HG02798 (cell line): Measurements from ENCODE around the gene LAIR2.
"Not testable (repeated sequence)": the region's sequence is repeated elsewhere in the genome, so short reads cannot be mapped to it uniquely, and the experiment has no call there.

Experiments used
- ATAC-seq: cut with Tn5 transposase; IDR thresholded peaks from one replicate; pipeline ENCODE4 v1.9.1; 2021; ENCODE audit warnings: mild to moderate bottlenecking; ENCODE audit not compliant: unreplicated experiment, poor library complexity

The LAIR2 gene

DNA sequence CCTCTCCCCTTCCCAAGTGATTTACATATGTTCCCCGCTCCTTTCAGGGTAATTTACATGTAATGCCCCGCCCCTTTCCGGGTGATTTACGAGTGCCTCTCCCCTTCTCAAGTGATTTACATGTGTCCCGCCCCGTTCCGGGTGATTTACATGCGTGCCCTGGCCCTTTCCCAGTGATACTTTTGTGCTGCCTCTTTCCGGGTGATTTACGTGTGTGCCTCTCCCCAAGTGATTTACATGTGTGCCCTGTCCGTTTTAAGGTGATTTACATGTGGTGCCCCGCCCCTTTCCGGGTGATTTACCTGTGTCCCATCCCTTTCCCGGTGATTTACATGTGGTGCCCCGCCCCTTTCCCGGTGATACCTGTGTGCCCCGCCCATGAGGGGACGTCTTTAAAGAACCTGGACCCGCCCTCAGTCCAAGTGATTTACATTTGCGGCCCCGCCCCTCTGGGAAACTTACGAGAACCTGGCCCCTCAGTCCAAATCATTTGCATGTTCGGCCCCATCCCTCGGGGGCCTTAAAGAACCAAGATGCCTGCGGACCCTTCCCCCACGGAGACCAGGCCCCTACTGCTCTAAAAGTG lies 38.5 kb upstream of the LAIR2 start:
- peak; percentile 54 for ATAC-seq

DNA sequence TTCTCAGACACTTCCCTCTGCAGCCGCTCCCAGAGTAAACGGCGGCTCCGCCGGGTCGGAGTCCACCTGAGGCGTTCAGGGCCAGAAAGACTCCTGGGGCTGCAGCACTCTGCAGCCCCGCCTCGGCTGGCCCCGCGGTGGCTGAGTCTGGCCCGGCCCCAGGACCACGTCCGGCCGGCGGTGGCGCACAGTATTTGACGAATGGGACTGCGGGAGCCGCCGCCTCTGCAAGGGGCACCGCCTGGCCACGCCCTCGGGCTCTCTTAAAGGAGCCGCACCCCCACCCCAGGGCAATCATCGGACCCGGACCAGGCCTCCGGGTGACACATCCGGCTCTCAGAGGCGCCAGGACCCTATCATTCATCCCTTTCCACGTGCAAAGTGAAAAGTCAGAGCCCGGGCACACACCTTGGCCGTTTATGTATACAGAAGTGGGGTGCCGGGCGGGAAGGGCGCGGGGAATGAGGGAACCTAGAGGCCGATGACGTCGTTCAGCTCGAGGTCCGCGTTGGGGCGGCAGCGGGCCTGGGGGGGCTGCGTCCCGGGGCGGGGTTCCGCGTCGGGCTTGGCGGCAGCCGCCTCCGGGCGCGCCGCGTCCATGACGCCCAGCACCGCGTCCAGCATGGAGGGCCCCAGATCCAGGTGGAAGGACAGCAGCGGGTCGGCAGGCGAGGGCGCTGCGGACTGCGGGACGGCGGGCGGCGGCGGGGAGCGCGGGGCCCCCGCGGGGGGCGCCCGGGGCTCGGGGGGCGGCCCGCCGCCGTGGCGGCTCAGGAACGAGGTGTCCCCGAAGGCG lies 37.8 kb upstream of the LAIR2 start:
- ATAC-seq, result peak; percentile 49

DNA sequence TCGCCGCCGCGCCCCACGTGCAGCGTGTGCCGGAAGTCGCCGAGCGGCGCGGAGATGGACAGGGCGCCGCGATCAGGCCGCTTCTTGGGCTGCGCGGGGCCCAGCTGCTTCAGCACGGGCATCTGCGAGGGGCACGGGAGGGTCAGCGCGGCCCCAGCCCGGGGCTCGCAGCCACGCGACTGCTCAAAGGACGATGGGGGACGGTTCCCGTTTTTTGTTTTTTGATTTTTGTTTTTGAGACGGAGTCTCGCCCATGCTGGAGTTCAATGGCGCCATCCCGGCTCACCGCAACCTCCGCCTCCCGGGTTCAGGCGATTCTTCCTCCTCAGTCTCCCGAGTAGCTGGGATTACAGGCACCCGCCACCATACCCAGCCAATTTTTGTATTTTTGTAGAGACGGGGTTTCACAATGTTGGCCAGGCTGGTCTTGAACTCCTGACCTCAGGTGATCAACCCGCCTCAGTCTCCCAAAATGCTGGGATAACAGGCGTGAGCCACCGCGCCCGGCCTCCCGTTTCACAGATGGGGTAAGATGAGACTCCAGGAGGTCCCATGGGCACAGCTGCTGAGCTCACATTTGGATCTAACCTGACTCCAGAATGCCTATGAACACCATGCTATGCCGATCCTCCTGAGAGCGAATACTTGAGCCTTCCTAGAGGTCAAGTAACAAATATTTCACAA lies 37.1 kb upstream of the LAIR2 start:
- ATAC-seq, result no peak

DNA sequence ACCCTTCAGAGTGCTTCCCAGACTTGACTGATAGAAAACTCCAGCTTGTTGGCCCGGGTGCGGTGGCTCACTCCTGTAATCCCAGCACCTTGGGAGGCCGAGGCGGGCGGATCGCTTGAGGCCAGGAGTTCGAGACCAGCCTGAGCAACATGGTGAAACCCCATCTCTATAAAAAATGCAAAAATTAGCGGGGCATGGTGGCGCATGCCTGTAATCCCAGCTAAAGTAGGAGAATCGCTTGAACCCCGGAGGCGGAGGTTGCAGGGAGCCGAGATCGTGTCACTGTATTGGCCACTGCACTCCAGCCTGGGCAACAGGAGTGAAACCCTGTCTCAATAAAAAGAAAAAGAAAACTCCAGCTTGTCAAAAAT lies 36.5 kb upstream of the LAIR2 start:
- not testable (repeated sequence) for ATAC-seq

DNA sequence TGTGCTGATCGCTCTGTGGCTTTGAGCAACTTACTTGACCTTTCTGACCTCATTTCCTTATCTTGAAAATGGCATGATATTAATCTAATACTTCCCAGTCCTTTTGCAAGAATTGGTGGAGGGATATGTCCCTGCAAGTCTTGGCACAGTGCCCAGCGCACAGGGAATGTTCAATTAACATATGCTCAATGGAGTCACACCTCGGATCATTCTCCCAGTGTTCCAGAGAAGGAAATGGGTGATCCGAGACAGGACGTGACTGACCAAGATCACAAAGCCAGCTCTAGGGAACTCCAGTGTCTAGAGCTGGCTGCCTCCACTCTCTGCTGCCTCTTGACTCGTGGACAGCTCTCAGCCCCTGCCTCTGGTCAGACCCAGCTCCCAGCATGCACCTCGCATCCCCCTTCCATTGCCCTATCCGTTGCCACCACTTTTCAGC lies 33.1 kb upstream of the LAIR2 start:
- no peak for ATAC-seq

DNA sequence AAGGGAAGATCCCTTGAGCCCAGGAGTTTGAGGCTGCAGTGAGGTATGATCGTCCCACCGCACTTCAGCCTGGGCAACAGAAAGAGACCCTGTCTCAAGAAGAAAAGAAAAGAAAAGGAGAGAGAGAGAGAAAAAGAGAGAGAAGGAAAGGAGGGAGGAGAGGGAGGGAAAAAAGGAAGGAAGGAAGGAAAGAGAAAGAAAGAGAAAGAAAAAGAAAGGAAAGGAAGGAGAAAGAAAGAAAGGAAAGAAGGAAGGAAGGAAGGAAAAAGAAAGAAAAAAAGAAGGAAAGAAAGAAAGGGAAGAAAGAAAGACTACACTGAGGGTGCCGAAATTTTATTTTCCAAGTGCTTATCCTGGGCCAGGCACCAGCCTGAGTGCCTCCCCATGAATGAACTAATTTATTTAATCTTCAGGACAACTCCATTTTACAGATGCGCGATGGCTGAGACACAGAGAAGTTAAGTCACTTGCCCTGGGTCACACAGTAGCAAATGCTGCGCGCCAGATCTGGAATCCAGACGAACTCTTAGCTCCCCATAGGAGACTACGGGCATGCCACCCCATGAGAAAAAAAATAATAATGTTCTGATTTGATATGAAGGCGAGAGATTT lies 32.2 kb upstream of the LAIR2 start:
- no peak for ATAC-seq

DNA sequence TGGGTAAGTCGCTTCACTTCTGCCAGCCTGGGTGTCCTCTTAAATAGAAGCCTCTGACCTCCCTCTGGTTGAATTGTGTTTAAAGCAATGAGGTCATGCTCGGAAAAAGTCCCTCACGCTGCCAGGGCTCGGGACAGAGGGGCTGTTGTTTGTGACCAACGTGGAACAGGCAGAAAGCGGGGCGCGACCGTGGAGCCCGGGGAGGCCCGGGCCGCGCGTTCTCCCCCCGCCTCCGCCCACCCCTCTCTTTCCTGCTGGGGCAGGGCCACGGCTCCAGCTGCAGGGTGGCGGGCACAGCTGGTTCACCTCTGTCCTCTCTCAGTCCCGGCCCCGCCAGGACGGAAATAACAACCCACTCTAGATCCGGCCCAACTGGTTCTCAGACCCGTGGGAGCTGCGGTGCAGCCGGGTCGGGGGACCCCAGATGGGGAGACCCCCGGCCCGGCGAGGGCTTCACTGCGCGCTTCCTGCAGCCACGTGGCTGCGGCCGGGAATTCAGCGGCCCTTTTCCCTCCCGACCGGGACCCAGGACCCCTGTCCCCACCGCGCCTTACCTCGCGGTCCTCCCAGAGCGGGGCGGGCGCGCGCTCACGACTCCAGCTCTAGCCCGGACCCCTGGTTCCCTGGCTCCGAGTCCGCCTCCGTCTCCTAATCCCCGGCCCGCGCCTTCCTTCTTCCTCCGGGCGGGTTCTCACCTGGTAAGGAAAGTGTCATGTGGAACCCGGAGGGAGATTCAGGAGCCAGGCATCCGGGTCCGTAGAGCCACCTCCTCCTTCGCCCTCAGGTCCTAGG lies 31.4 kb upstream of the LAIR2 start:
- no peak for ATAC-seq

DNA sequence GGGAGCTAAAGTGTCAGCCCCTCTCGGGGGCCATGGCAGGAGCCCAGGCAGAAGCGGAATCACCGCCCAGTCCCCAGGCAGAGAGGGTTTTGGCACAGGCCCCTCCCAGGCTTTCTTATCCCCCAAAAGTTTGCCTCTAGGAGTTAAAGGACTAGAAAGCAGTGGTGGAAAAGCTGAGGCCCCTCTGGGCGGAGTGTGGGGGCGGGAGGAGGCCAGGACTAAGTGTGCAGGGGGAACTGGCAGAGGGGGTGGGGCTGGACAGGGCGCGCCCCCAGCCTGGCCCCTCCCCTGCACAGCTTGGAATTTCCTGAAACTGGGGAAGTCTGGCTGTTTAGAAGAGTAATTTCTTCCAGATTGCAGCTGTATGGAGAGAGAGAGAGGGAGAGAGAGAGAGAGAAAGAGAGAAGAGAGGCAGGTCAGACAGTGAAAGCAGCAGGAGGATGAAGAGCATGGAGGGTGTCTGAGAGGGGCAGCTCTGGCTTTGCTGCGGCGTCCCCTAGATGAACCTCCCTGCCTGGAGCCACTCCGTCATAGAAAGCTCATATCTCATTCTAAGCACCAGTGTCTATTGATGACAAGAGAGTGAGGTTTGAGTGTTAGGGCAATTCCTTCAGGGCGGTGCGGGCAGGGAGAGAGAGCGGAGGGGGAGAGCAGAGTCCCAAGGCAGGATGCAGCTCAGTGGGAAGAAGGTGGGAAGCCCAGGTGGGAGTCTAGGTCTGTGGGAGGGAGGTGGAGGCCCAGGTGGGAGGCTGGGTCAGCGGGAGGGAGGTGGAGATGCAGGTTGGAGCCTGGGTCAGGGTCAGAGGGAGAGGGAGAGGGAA lies 29.4 kb upstream of the LAIR2 start, which contains the start of gene CDC42EP5:
TSS of gene CDC42EP5 (minus strand) at position 226 of the 821 bp plus-strand sequence. CDS start 7,749 bp downstream, outside the sequence.
- no peak for ATAC-seq

DNA sequence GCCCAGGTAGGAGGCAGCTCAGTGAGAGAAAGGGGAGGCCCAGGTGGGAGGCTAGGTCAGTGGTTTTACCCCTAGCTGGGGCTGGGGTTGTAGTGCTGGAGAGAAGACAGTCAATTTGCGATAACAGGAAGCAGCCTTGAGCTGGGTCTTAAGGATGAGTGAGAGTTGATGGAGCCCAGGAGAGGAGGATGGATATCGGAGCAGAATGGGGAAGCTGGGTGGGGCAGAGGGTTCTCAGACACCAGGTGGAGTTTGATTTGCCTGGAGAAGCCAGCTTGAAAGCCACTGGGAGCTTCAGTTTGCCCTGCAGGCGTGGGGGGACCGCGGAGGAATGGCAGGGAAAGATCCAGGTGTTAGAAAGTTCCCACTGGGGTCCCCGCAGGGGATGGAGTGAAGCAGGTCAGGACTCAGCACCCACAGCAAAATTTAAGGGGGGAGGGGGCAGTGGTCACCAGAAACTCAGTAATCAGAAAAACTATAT lies 28.7 kb upstream of the LAIR2 start:
- ATAC-seq, result no peak

DNA sequence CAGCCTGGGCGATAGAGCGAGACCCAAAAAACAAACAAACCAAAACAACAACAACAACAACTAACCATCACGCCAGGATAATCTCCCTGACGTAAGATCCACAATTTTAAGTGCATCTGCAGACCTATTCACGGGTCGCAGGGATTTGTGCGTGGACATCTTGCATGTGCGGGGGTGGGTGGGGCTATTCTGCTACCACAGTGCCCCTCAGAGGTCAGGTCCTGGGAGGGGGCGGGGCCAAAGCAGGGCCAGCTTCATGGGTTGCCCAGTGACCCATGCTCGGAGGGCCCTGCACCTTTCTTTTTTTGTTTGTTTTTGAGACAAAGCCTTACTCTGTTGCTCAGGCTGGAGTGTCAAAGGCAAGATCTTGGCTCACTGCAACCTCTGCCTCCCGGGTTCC lies 26.9 kb upstream of the LAIR2 start:
- no peak for ATAC-seq

DNA sequence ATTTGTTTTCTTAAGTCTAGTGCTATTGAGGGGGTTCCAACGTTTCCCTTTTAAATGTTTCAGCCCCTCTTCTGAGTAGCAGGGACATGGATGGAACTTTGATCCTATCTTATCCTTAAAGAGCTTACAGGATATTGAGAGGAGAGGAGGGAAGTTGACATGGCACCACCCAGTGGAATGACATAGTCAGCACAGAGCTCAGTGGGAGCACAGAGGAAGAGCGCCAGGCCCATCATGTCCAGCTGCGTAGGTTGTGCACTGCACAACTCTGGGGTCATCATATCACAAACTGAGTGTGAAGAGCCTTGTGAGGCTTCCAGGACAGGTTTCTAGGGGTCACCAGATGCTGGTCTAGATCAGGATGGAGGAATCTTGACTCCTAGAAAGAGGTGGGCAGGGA lies 25.0 kb upstream of the LAIR2 start:
- no peak for ATAC-seq

DNA sequence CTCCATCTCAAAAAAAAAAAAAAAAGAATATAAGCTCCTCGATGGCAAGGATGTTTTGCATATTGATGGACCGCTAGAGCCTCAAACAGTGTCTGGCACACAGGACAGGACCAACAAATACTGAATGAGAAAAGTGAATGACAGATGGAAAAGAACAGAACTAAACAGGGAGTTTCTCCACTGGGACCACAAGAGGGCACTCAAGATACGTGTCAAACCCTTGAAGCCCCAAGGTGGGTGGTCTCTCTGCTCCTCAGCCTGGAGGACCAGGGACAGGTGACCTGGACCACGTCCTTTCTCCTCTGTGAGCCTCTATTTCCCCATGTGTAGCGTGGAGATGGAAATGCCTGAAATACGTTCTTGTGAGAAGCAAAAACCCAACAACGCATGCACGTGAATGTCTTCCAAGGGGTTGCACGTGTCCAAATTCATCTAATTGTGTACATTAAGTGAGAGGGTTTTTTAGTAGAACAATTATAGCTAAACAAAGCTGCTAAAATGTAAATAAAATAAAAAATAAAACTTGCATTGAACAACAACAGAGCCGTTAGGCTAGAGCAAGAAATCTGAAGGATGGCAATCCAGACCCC lies 23.9 kb upstream of the LAIR2 start:
- no peak for ATAC-seq

DNA sequence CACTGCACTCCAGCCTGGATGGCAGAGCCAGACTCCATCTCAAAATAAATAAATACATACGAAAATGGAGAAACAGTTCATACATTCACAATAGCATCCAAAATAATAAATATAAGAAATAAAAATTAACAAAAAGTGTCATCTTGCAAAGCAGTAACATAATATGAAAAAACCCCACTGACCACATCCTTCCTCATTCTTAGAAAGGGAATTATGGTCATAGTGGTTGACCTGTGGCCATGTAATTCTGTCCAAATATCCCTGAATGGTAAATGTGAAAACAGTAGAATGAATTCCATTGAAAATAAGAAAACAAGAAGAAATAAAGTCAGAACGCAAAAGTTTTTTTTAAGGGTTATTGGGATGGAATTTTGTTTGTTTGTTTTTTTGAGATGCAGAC lies 22.6 kb upstream of the LAIR2 start:
- ATAC-seq, result no peak

DNA sequence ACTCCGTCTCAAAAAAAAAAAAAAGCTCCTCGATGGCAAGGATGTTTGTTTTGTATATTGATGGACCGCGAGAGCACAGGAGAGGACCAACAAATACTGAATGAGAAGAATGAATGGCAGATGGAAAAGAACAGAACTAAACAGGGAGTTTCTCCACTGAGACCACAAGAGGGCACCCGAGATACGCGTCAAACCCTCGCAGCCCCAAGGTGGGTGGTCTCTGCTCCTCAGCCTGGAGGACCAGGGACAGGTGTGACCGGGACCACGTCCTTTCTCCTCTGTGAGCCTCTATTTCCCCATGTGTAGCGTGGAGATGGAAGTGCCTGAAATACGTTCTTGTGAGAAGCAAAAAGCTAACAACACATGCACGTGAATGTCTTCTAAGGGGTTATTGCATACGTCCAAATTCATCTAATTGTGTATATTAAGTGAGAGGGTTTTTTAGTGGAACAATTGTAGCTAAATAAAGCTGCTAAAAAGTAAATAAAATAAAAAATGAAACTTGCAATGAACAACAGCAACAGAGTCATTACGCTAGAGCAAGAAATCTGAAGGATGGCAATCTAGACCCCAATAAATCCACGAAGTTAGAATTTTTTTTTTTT lies 21.2 kb upstream of the LAIR2 start:
- no peak for ATAC-seq

DNA sequence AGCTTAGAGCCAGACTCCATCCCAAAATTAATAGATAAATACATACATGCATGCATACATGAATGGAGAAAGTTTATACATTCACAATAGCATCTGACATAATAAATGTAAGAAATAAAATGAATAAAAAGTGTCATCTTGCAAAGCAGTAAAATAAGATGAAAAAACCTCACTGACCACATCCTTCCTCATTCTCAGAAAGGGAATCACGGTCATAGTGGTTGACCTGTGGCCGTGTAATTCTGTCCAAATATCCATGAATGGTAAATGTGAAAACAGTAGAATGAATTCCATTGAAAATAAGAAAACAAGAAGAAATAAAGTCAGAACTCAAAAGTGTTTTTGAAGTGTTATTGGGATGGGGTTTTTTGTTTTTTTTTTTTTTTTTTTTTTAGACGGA lies 19.7 kb upstream of the LAIR2 start:
- no peak for ATAC-seq

DNA sequence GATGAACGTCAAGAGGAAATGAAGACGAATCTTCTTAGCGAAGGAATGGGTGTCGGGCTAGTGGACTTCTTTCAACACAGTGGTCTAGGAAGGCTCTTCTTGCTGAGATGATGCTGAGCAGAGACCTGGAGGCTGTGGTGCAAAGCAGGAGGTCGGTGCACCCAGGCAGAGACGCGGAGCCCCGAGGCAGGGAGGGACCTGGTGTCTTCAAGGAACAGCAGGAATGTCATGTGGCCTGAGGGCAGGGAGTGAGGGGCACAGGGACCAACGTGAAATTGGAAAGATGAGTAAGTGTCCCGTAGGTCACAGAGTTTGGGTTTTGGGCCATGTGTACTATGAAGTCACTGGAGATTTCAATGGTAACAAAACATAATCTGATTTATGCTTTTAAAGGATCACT lies 18.2 kb upstream of the LAIR2 start:
- no peak for ATAC-seq

DNA sequence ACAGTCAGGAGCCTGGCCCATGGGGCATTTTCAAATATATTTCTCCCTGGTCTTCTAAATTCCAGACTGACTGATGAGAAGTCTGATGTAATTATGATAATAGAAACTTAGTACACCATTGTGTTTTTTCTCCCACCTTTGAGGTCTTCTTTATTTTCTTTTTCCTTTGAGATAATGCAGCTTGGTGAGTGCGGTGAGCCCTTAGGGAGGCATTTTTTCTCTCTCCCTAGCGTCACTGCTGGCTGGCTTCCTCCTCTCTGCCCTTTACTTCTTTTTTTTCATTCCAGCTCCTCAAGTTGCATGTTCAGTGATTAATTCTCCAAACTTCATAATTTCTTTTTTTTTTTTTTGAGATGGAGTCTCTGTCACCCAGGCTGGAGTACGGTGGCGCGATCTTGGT lies 16.8 kb upstream of the LAIR2 start:
- no peak for ATAC-seq

DNA sequence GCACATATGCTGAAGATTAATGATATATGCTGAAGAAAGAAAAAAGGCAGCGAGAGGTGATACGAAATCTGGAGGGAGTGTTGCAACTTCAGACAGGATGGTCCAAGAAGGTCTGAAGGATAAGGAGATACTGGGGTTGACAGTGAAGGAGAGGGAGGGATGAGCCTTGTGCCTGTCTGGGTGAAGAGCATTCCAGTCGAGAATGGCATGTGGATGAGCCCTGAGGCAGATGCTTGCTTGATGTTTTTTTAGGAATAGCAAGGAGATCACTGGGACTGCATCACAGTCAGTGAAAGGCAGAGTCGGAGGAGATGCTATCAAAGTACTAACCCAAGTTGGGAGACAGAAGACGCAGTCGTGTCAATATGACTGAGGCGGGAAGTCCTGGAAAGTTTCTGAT lies 13.3 kb upstream of the LAIR2 start:
- no peak for ATAC-seq

DNA sequence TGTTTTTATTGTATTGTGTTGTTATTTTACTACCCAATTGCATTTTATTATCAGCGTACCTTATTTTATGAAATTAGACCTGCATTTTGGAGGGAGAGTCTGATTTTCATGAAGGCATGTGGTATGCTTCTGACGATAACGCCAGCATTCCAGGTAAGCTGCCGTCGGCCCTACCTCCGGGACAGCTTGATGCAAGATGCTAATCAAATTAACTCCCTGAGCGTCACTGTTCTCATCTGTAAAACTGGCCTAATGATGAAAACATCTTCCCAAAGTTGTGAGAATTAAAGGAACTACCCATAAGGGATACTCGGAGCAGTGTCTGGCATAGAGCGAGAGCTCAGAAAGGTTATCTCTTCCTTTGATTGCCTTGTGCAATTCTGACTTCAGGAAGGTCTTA lies 12.9 kb upstream of the LAIR2 start:
- no peak for ATAC-seq
